ENCODE data around the gene EXD3. TPM values are rescaled to one million over a fixed set of nuclear protein-coding genes. Genes with fewer than 3 reads are reported as not detected.

EXD3 gene
- total RNA-seq, 6 experiments from 2014 or later: 6.4 to 10.6 (median 8.7) TPM

DNA sequence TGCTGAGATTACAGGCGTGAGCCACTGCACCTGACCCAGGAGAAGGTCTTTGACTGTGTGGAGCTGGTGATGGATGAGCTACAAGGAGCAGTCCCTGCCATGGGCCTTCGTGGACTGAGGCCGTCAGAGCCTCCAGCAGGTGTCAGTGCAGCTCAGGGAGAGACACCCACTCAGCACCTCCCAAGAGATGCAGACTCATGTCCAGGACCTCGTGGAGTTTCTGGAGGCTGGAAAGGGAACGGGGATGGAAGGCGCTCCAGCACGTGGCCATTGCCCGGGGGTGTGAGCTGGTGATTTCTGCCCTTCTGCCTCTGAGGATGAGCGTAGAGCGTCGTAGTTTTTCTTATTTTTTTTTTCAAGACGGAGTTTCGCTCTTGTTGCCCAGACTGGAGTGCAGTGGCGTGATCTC is 136.0 kb downstream of the EXD3 start:
- H3K27me3 Mint-ChIP-seq (ENCODE audit: insufficient read depth): peaks cover 4% of the 10 kb centered on the region
- H3K4me1 Mint-ChIP-seq (ENCODE audit: low read depth): peaks cover 6% of the 10 kb centered on the region
- peak; percentile 52 for DNase-seq
- H3K9me3 Mint-ChIP-seq: no peaks in the 10 kb centered on the region
- peaks cover 17% of the 10 kb centered on the region for H3K36me3 Mint-ChIP-seq (ENCODE audit: low read depth)
- H3K4me3 Mint-ChIP-seq: 0 out of 2 replicates have a peak overlapping the region, but pooled peaks have one; percentile 7
- peak; percentile 68 for TF ChIP-seq CTCF (IDR thresholded peaks at IDR 0.05)
- H3K27ac Mint-ChIP-seq: peak overlapping the region; percentile 45; the same call in 1 of the 2 replicates

GRCh38 chr9:137281345-137282116 is 141.4 kb downstream of the EXD3 start:
- Mint-ChIP-seq H3K4me3 (no peak overlapping the region), H3K27me3 (ENCODE audit: insufficient read depth) (peaks cover 4% of the 10 kb centered on the region; the same call in 1 of the 2 replicates), H3K27ac (no peak overlapping the region), H3K36me3 (ENCODE audit: low read depth) (peaks cover 11% of the 10 kb centered on the region; the same call in 1 of the 2 replicates), H3K4me1 (ENCODE audit: low read depth) (peaks cover 8% of the 10 kb centered on the region), H3K9me3 (no peaks in the 10 kb centered on the region)
- TF ChIP-seq CTCF (IDR thresholded peaks at IDR 0.05): no peak
- DNase-seq: no peak

DNA sequence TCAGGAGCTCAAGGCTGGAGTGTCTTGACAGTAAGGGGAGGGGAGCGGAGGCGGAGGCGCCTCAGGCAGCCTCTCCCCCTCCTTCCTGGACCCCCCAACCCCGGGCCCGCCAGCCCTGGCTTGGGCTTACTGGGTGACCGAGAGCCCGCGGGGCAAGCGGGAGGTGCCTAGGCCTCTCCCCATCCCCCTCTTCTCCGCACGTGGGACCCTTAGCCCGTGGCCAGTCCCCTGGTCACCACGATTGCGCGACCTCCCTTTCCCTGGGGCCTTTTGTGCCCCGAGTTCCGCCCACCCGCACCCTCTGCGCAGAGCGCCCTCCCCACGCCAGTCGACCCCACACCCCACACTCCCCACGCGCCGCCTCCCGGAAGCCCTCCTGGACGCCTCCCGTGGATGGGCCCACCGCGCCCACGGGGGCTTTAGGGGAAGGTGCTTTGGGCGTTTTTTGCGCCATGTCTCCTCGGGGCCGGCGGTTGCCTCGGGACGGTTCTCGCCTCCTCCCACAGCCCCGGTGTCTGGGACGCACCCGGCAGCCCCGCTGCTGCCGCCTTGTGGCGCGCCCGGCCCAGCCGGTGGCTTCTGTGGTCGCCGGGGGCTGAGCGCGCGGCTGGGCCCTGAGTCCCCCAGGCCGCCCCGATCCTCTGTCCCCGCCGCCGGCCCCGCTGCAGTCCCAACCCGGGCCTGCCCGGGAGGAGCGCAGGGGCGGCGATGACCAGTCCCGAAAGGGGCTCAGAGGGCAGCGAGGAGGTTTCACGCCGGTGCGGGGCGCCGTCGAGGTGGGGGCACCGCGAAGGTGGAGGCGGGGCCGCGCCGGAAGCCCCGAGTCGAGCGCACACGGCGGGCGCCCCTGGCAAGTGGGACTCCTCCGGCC is 142.3 kb downstream of the EXD3 start:
- Mint-ChIP-seq H3K36me3 (ENCODE audit: low read depth) (peaks cover 11% of the 10 kb centered on the region; the same call in 1 of the 2 replicates), H3K27me3 (ENCODE audit: insufficient read depth) (peaks cover 4% of the 10 kb centered on the region; the same call in 1 of the 2 replicates), H3K4me3 (no peak overlapping the region), H3K27ac (no peak overlapping the region), H3K4me1 (ENCODE audit: low read depth) (peaks cover 10% of the 10 kb centered on the region), H3K9me3 (no peaks in the 10 kb centered on the region)
- DNase-seq: no peak
- 0 out of 2 replicates have a peak, but pooled peaks have one; percentile 16 for TF ChIP-seq CTCF (IDR thresholded peaks at IDR 0.05)

GRCh38 chr9:137279741-137280473 is 143.1 kb downstream of the EXD3 start:
- no peak for TF ChIP-seq CTCF (IDR thresholded peaks at IDR 0.05)
- peaks cover 11% of the 10 kb centered on the region; the same call in 1 of the 2 replicates for H3K36me3 Mint-ChIP-seq (ENCODE audit: low read depth)
- DNase-seq: no peak
- no peak overlapping the region for H3K27ac Mint-ChIP-seq
- peaks cover 16% of the 10 kb centered on the region for H3K4me1 Mint-ChIP-seq (ENCODE audit: low read depth)
- H3K27me3 Mint-ChIP-seq (ENCODE audit: insufficient read depth): peaks cover 7% of the 10 kb centered on the region
- no peaks in the 10 kb centered on the region for H3K9me3 Mint-ChIP-seq
- 0 out of 2 replicates have a peak overlapping the region, but pooled peaks have one; percentile 20 for H3K4me3 Mint-ChIP-seq
